Osteoblast (primary cell): ENCODE data around the gene INPP5A. TPM values are rescaled to one million over a fixed set of nuclear protein-coding genes. Genes with fewer than 3 reads are reported as not detected.
A peak's percentile ranks its signal among the peaks of the same experiment; 100 is the strongest.

Experiments used
- DNase-seq: peaks from one replicate; pipeline ENCODE4 v3.0.0; 2011; ENCODE audit warnings: low spot score, mixed read lengths; ENCODE audit not compliant: insufficient read length; ENCODE audit errors: missing footprints
- H2AFZ ChIP-seq: 2 replicates; pipeline ENCODE4 v1.6.0; 2011; ENCODE audit warnings: mild to moderate bottlenecking, low read length
- H3K27ac ChIP-seq: 2 replicates; pipeline ENCODE4 v1.5.1; 2011; ENCODE audit warnings: mild to moderate bottlenecking, low read depth, low read length, moderate library complexity
- H3K27me3 ChIP-seq: 2 replicates; pipeline ENCODE4 v1.6.0; 2012; ENCODE audit warnings: mild to moderate bottlenecking, control low read depth, inconsistent platforms, low read length, moderate library complexity; ENCODE audit not compliant: insufficient read depth
- H3K36me3 ChIP-seq: 2 replicates; pipeline ENCODE4 v1.5.1; 2011; ENCODE audit warnings: mild to moderate bottlenecking, low read length, control low read depth, moderate library complexity; ENCODE audit not compliant: insufficient read depth
- H3K4me1 ChIP-seq: 2 replicates; pipeline ENCODE4 v1.5.1; 2011; ENCODE audit warnings: mild to moderate bottlenecking, low read length, control low read depth, moderate library complexity; ENCODE audit not compliant: insufficient read depth
- H3K4me2 ChIP-seq: 2 replicates; pipeline ENCODE4 v1.6.0; 2011; ENCODE audit warnings: mild to moderate bottlenecking, low read length; ENCODE audit not compliant: insufficient read depth
- H3K4me3 ChIP-seq: fragments of 200-600 bp; sonication (generic); 3 replicates; pipeline ENCODE4 v1.5.1; 2012; ENCODE audit warnings: mild to moderate bottlenecking, low read length, inconsistent platforms; ENCODE audit not compliant: insufficient read depth
- H3K79me2 ChIP-seq: 2 replicates; pipeline ENCODE4 v1.6.0; 2012; ENCODE audit warnings: mild to moderate bottlenecking, low read length, control low read depth, inconsistent platforms; ENCODE audit not compliant: insufficient read depth
- H3K9me3 ChIP-seq: 2 replicates; pipeline ENCODE4 v1.5.1; 2011; ENCODE audit warnings: low read depth, low read length, control low read depth
- H4K20me1 ChIP-seq: 2 replicates; pipeline ENCODE4 v1.6.0; 2012; ENCODE audit warnings: mild to moderate bottlenecking, low read length, control low read depth; ENCODE audit not compliant: insufficient read depth
- total RNA-seq: library from RNA; depleted of rRNA; stranded (reverse); fragments of >200 nt; gene quantifications from 2 replicates; pipeline ENCODE4 v1.2.3, GENCODE V29; 2012
- TF ChIP-seq, protein P1 (sequence below): IDR thresholded peaks from 2 replicates; pipeline ENCODE4 v1.5.1; 2011; ENCODE audit warnings: mild to moderate bottlenecking, low read depth, low read length, moderate library complexity; ENCODE audit errors: extremely low read depth

Gene INPP5A
- total RNA-seq, 1 donor = 22.8 TPM

DNA sequence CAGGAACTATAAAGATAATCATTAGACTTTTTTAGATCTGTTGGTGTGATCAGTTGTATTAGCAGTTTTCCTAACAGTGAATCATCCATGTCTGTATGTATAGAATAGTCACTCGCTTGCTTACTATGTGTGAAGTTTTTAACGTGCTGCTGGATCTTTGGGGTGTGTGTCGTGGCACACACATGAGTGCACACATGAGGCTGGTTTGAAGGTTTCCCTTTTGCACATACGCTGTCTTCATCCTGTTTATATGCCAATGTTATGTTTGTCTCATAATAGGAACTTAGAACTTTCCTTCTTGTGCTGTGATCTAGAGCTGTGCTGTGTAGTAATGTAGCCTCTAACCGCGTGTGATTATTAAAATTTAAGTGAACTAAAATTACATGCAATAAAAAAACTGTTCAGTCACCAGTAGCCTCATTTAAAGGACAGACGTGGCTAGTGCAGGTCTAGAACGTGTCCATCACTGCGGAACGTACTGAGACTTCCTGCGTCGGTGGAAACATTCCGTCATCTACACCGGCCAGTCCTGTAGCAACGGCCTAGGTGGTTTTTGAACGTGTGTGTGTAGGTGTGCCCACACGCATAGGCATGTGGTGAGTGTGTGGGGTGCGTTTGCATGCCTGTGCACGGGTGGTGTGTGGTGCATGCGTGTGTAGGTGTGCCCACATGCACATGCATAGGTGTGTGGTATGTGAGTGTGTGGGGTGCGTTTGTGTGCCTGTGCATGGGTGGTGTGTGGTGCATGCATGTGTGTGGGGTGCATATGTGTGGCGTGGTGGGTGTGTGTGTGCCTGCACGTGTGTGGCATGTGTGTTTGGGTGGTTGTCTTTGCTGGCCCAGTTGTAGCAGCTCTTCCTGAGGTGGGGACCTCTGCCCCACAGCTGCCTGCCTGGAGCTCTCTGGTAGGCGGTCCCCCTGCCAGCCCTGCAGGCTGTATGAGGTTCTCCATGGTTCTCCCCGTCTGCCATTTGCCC, 56.6 kb downstream of the INPP5A start:
- H3K27ac ChIP-seq = no peak overlapping the region
- no peaks in the 10 kb centered on the region for H3K27me3 ChIP-seq
- H4K20me1 ChIP-seq = peaks cover 64% of the 10 kb centered on the region
- H3K4me1 ChIP-seq = peaks cover 19% of the 10 kb centered on the region
- TF ChIP-seq, protein P1, sequence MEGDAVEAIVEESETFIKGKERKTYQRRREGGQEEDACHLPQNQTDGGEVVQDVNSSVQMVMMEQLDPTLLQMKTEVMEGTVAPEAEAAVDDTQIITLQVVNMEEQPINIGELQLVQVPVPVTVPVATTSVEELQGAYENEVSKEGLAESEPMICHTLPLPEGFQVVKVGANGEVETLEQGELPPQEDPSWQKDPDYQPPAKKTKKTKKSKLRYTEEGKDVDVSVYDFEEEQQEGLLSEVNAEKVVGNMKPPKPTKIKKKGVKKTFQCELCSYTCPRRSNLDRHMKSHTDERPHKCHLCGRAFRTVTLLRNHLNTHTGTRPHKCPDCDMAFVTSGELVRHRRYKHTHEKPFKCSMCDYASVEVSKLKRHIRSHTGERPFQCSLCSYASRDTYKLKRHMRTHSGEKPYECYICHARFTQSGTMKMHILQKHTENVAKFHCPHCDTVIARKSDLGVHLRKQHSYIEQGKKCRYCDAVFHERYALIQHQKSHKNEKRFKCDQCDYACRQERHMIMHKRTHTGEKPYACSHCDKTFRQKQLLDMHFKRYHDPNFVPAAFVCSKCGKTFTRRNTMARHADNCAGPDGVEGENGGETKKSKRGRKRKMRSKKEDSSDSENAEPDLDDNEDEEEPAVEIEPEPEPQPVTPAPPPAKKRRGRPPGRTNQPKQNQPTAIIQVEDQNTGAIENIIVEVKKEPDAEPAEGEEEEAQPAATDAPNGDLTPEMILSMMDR = no peak
- no peaks in the 10 kb centered on the region for H3K36me3 ChIP-seq
- H3K4me3 ChIP-seq = no peak overlapping the region
- peak; percentile 65 for DNase-seq
- no peaks in the 10 kb centered on the region for H3K9me3 ChIP-seq
- H3K4me2 ChIP-seq = peak overlapping the region; percentile 26
- H2AFZ ChIP-seq = no peak overlapping the region
- peaks cover 80% of the 10 kb centered on the region for H3K79me2 ChIP-seq

DNA sequence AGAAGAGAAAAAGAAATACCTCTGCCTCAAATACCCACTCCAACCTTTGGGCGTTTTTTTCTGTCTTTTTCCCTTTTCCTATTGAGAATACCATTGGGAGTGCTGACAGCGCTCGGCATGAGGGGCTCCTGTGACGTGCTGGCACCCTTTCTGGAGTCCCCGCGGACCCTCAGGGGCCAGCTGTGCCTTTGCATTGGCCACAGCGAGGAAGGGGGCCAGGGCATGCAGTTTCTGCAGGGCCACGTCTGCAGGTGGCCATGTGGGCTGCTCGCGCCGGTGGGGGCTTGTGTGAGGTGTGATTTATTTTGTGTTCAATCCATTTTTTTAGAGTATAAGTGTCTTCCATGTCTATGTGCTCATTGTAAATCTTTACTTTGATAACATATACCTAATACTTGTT, 57.4 kb downstream of the INPP5A start:
- Histone ChIP-seq H3K79me2 (peaks cover 75% of the 10 kb centered on the region), H2AFZ (no peak overlapping the region), H3K27ac (no peak overlapping the region), H3K4me1 (peaks cover 19% of the 10 kb centered on the region), H3K9me3 (no peaks in the 10 kb centered on the region), H3K27me3 (no peaks in the 10 kb centered on the region), H3K4me3 (no peak overlapping the region), H3K4me2 (no peak overlapping the region), H3K36me3 (no peaks in the 10 kb centered on the region), H4K20me1 (peaks cover 56% of the 10 kb centered on the region)
- no peak for DNase-seq
- TF ChIP-seq, protein P1 = no peak

DNA sequence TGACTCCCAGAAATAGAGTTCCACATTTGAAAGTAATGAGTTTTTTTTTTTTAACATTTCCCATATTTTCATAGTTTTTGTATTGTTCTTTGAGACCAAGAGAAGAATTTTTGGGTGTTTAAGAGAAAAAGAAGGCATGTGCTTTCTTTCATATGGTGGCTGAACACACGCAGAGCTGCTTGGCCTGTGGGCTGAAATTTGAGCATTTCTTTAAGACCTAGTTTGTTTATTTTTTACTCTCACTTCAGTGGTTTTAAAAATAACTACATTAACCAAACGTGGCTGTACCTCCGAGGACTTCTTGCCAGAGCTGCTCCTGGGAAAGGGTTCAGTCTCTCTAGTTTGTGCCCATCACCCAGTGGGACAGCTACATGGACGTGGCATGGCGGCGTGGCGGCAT, 58.3 kb downstream of the INPP5A start:
- TF ChIP-seq, protein P1 = no peak
- H3K27ac ChIP-seq = no peak overlapping the region
- DNase-seq = peak; percentile 25
- no peaks in the 10 kb centered on the region for H3K9me3 ChIP-seq
- H4K20me1 ChIP-seq = peaks cover 48% of the 10 kb centered on the region
- H3K4me1 ChIP-seq = peaks cover 13% of the 10 kb centered on the region
- H3K27me3 ChIP-seq = no peaks in the 10 kb centered on the region
- H3K36me3 ChIP-seq = no peaks in the 10 kb centered on the region
- no peak overlapping the region for H3K4me3 ChIP-seq
- H3K4me2 ChIP-seq = no peak overlapping the region
- H2AFZ ChIP-seq = no peak overlapping the region
- H3K79me2 ChIP-seq = peaks cover 66% of the 10 kb centered on the region

DNA sequence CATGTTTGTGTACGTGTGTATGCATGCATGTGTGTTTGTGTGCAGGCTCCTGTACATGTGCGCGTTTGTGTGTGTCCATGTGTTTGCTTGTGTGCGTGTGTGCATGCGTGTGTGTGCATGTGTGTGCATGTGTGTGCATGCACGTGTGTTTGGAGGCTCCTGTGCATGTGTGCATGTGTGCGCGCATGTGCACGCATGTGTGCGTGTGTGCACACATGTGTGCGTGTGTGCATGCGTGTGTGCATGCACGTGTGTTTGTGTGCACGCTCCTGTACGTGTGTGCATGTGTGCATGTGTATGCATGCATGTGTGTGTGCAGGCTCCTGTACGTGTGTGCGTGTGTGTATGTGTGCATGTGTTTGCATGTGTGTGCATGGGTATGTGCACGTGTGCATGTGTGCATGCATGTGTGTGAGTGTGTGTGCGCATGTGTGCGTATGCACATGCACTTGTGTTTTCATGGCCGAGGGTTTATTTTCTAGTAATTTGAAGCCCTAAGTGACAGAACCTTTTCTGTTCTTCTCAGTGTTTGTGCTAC, 59.2 kb downstream of the INPP5A start:
- peak; percentile 19 for DNase-seq
- H3K4me3 ChIP-seq = no peak overlapping the region
- H3K36me3 ChIP-seq = no peaks in the 10 kb centered on the region
- no peak overlapping the region for H3K27ac ChIP-seq
- H3K4me1 ChIP-seq = peaks cover 5% of the 10 kb centered on the region
- H2AFZ ChIP-seq = no peak overlapping the region
- peaks cover 50% of the 10 kb centered on the region for H4K20me1 ChIP-seq
- H3K79me2 ChIP-seq = peaks cover 63% of the 10 kb centered on the region
- no peak overlapping the region for H3K4me2 ChIP-seq
- TF ChIP-seq, protein P1 = no peak
- H3K27me3 ChIP-seq = no peaks in the 10 kb centered on the region
- H3K9me3 ChIP-seq = no peaks in the 10 kb centered on the region
